CD14-positive monocyte (primary cell): ENCODE measurements around the gene CDK15. TPM values are rescaled to one million over a fixed set of nuclear protein-coding genes. Genes with fewer than 3 reads are reported as not detected.

Experiments used
- DNase-seq, 3 donors: peaks; one replicate each; pipeline ENCODE4 v3.0.0-alpha.2; 2011 to 2022
- H2AFZ ChIP-seq: 2 replicates; pipeline ENCODE4 v1.6.0; 2012; ENCODE audit warnings: mild to moderate bottlenecking, low read depth, low read length, inconsistent platforms; ENCODE audit not compliant: insufficient read depth, poor library complexity, severe bottlenecking
- H3K27ac ChIP-seq, 2 donors: 1 replicate in 1 of 2; 2 replicates in 1 of 2; pipeline ENCODE4 v1.5.1; 2012 to 2013; ENCODE audit warnings: low read length in 2 of 2, control low read depth in 1 of 2, inconsistent platforms in 1 of 2, low read depth in 1 of 2, mild to moderate bottlenecking in 1 of 2
- H3K27me3 ChIP-seq, 2 donors: one replicate each; pipeline versions ENCODE4 v1.6.0 to v1.6.1; 2011 to 2013; ENCODE audit warnings: low read length in 2 of 2; ENCODE audit not compliant: control insufficient read depth in 2 of 2, insufficient read depth in 2 of 2
- H3K36me3 ChIP-seq, 2 donors: replicated peaks in 1 of 2; 1 replicate in 1 of 2; 2 replicates in 1 of 2; pipeline versions ENCODE4 v1.5.1 to v1.6.1; 2012 to 2013; ENCODE audit warnings: low read length in 2 of 2, control low read depth in 1 of 2, inconsistent platforms in 1 of 2, mild to moderate bottlenecking in 1 of 2; ENCODE audit not compliant: insufficient read depth in 2 of 2, control insufficient read depth in 1 of 2
- H3K4me1 ChIP-seq, 2 donors: 1 replicate in 1 of 2; 2 replicates in 1 of 2; pipeline versions ENCODE4 v1.5.1 to v1.6.1; 2012 to 2013; ENCODE audit warnings: low read length in 2 of 2, control low read depth in 1 of 2, inconsistent platforms in 1 of 2, mild to moderate bottlenecking in 1 of 2, moderate library complexity in 1 of 2; ENCODE audit not compliant: insufficient read depth in 2 of 2, control insufficient read depth in 1 of 2
- H3K4me2 ChIP-seq: replicated peaks from 2 replicates; pipeline ENCODE3; 2012; ENCODE audit warnings: low read length, moderate library complexity, mild to moderate bottlenecking; ENCODE audit not compliant: poor library complexity, severe bottlenecking; ENCODE audit errors: extremely low read depth
- H3K4me3 ChIP-seq, 3 experiments: fragments of 200-600 bp in 1 of 3; sonication (generic) in 1 of 3; replicated peaks in 1 of 3; 1 replicate in 2 of 3; 2 replicates in 1 of 3; pipeline ENCODE4 v1.5.1; 2011 to 2013; ENCODE audit warnings: low read length in 3 of 3, mild to moderate bottlenecking in 3 of 3, control low read depth in 2 of 3, low read depth in 2 of 3, inconsistent platforms in 1 of 3, moderate library complexity in 1 of 3
- H3K79me2 ChIP-seq: 2 replicates; pipeline ENCODE4 v1.6.0; 2012; ENCODE audit warnings: mild to moderate bottlenecking, control low read depth, inconsistent platforms, low read length, moderate library complexity; ENCODE audit not compliant: insufficient read depth
- H3K9ac ChIP-seq: 2 replicates; pipeline ENCODE4 v1.6.0; 2017; ENCODE audit warnings: low read length, mild to moderate bottlenecking; ENCODE audit not compliant: insufficient read depth, poor library complexity, severe bottlenecking
- H3K9me3 ChIP-seq, 2 donors: replicated peaks in 1 of 2; 1 replicate in 1 of 2; 2 replicates in 1 of 2; pipeline versions ENCODE4 v1.5.1 to v1.6.1; 2012 to 2013; ENCODE audit warnings: low read length in 2 of 2, control low read depth in 1 of 2; ENCODE audit not compliant: control insufficient read depth in 1 of 2, insufficient read depth in 1 of 2
- H4K20me1 ChIP-seq: 2 replicates; pipeline ENCODE4 v1.6.0; 2012; ENCODE audit warnings: mild to moderate bottlenecking, low read length, control low read depth, moderate library complexity; ENCODE audit not compliant: insufficient read depth
- H3K27ac Mint-ChIP-seq, 7 donors: one replicate each; pipeline ENCODE4 v1.8.0; 2020; ENCODE audit warnings: mild to moderate bottlenecking in 7 of 7, mixed read lengths in 7 of 7, moderate library complexity in 6 of 7, inconsistent platforms in 2 of 7
- H3K27me3 Mint-ChIP-seq, 3 donors: one replicate each; pipeline ENCODE4 v1.8.0; 2021 to 2022; ENCODE audit warnings: low read depth in 3 of 3, mild to moderate bottlenecking in 3 of 3, mixed read lengths in 3 of 3, moderate library complexity in 3 of 3, inconsistent platforms in 1 of 3
- H3K36me3 Mint-ChIP-seq, 2 donors: one replicate each; pipeline ENCODE4 v1.8.0; 2020; ENCODE audit warnings: mixed read lengths in 2 of 2, inconsistent platforms in 1 of 2, mild to moderate bottlenecking in 1 of 2
- H3K4me1 Mint-ChIP-seq: one replicate; pipeline ENCODE4 v1.8.0; 2020; ENCODE audit warnings: mild to moderate bottlenecking, mixed read lengths
- H3K4me3 Mint-ChIP-seq, 2 donors: one replicate each; pipeline ENCODE4 v1.8.0; 2020; ENCODE audit warnings: mild to moderate bottlenecking in 2 of 2, mixed read lengths in 2 of 2, moderate library complexity in 1 of 2
- H3K9me3 Mint-ChIP-seq, 7 donors: one replicate each; pipeline ENCODE4 v1.8.0; 2020 to 2022; ENCODE audit warnings: mixed read lengths in 7 of 7, mild to moderate bottlenecking in 6 of 7, moderate library complexity in 6 of 7, inconsistent platforms in 2 of 7
- WGBS: methylation state at CpG from one replicate; pipeline ENCODE4 v1.1.5; 2013; ENCODE audit warnings: missing lambda C conversion rate; ENCODE audit not compliant: insufficient coverage; 5-methylcytosine and 5-hydroxymethylcytosine counted together
- intact Hi-C, 2 donors: fragments of 100-400 bp; cut with micrococcal nuclease; formaldehyde crosslinking; loops; one replicate each; pipeline versions ENCODE4 v1.15.0 to v1.15.1; 2023
- polyA plus RNA-seq, 3 donors: library from polyadenylated mRNA; depleted of rRNA in 1 of 3; unstranded in 2 of 3; stranded (reverse) in 1 of 3; fragments of 300-500 nt in 2 of 3; fragments of >200 nt in 1 of 3; fragmentation: Illumina TruSeq in 2 of 3; gene quantifications; 1 replicate in 2 of 3; 2 replicates in 1 of 3; pipeline ENCODE4 v1.2.3, GENCODE V29; 2012 to 2021
- TF ChIP-seq, protein P1 (sequence below): fragments of 200-600 bp; IDR thresholded peaks from one replicate; pipeline ENCODE4 v1.8.0; 2022; ENCODE audit warnings: antibody characterized with exemption, mild to moderate bottlenecking

The CDK15 gene
- polyA plus RNA-seq, 3 donors: not detected

DNA sequence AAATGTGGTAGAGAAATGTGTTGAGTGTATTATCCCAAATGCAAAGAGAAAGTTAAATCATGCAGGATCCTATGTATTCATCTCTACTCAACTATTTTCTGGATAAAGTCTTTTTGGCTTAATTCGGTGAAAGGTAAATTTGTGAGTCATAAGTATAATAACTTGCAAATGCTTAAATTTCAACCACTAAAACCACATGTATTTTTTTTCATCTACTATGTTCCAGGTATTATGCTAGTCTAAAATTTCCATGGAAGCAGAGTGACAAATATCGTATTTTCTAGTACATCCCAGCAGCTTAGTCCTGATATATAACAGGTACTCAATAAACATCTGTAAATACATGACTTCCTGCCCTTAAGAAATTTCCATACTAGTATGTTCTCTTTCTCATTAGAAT lies 31.8 kb upstream of the CDK15 start:
- H3K4me2 ChIP-seq: no peak overlapping the region
- no peak overlapping the region for H3K9ac ChIP-seq
- WGBS: no CpG with 5 or more reads among the region's 2 CpGs

DNA sequence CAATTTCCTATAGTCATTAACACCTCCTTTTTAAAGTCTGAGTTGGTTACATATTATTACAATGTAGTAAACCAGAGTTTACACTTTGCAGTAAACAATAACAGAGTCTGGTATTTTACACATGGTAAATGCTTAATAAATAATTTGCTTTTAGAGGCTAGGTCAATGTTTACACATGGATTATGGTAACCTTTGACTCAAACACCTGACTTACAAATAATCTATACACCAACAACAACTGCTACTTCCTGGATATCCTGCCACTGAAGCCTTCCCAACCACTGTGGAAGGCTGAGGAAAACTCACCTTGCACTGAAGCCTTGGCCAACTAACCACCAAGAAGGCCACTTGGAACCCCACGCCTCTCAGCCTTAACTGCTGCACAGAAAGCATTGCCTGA lies 31.0 kb upstream of the CDK15 start:
- Histone ChIP-seq H3K9me3 (no peaks in the 10 kb centered on the region), H3K9ac (no peak overlapping the region), H3K4me2 (no peak overlapping the region), H3K4me3 (no peak overlapping the region), H3K27me3 (no peaks in the 10 kb centered on the region), H3K27ac (no peak overlapping the region), H4K20me1 (no peaks in the 10 kb centered on the region), H3K79me2 (peaks cover 22% of the 10 kb centered on the region), H3K4me1 (peaks cover 7 to 8% of the 10 kb centered on the region in 2 donors), H2AFZ (no peak overlapping the region), H3K36me3 (no peaks in the 10 kb centered on the region)
- no peak for DNase-seq
- Mint-ChIP-seq H3K27me3 (no peaks in the 10 kb centered on the region), H3K36me3 (peaks cover 0 to 6% of the 10 kb centered on the region in 2 donors), H3K4me1 (peaks cover 10% of the 10 kb centered on the region), H3K9me3 (no peaks in the 10 kb centered on the region), H3K27ac (no peak overlapping the region), H3K4me3 (no peak overlapping the region)
- TF ChIP-seq, protein P1, sequence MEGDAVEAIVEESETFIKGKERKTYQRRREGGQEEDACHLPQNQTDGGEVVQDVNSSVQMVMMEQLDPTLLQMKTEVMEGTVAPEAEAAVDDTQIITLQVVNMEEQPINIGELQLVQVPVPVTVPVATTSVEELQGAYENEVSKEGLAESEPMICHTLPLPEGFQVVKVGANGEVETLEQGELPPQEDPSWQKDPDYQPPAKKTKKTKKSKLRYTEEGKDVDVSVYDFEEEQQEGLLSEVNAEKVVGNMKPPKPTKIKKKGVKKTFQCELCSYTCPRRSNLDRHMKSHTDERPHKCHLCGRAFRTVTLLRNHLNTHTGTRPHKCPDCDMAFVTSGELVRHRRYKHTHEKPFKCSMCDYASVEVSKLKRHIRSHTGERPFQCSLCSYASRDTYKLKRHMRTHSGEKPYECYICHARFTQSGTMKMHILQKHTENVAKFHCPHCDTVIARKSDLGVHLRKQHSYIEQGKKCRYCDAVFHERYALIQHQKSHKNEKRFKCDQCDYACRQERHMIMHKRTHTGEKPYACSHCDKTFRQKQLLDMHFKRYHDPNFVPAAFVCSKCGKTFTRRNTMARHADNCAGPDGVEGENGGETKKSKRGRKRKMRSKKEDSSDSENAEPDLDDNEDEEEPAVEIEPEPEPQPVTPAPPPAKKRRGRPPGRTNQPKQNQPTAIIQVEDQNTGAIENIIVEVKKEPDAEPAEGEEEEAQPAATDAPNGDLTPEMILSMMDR: no peak
- no CpG with 5 or more reads among the region's 1 CpG for WGBS
- intact Hi-C loops: loop anchor here in 1 of 2 donors (5.0 kb wide), 1 partner anchor 602 kb away; the partner anchor contains the start of gene BMPR2

More for the DNA sequence above, 31.8 kb upstream of the CDK15 start:
- H3K4me3 ChIP-seq: no peak overlapping the region
- H3K4me1 ChIP-seq: peaks cover 0 to under 1% of the 10 kb centered on the region in 2 donors
- TF ChIP-seq, protein P1: no peak
- intact Hi-C loops: no loop called here
- no peak overlapping the region for H2AFZ ChIP-seq
- H3K27ac ChIP-seq: no peak overlapping the region
- no peak for DNase-seq
- H3K79me2 ChIP-seq: peaks cover 14% of the 10 kb centered on the region
- Mint-ChIP-seq H3K27ac (no peak overlapping the region), H3K36me3 (peaks cover 0 to 6% of the 10 kb centered on the region in 2 donors), H3K9me3 (no peaks in the 10 kb centered on the region), H3K4me1 (peaks cover 2% of the 10 kb centered on the region), H3K4me3 (no peak overlapping the region), H3K27me3 (no peaks in the 10 kb centered on the region)
- no peaks in the 10 kb centered on the region for H3K36me3 ChIP-seq
- no peaks in the 10 kb centered on the region for H3K27me3 ChIP-seq
- no peaks in the 10 kb centered on the region for H3K9me3 ChIP-seq
- no peaks in the 10 kb centered on the region for H4K20me1 ChIP-seq
